Activated effector memory CD4-positive, alpha-beta T cell treated with anti-CD3 and anti-CD28 coated beads, Interleukin-2, amount 50 U/mL, for 16 hours (primary cell): ENCODE results near the gene ZNF341.
"Not testable (repeated sequence)": the region's sequence is repeated elsewhere in the genome, so short reads cannot be mapped to it uniquely, and the experiment has no call there.

Experiments
- DNase-seq: peaks from one replicate; pipeline ENCODE4 v3.0.0-alpha.2; 2020

Gene ZNF341

DNA sequence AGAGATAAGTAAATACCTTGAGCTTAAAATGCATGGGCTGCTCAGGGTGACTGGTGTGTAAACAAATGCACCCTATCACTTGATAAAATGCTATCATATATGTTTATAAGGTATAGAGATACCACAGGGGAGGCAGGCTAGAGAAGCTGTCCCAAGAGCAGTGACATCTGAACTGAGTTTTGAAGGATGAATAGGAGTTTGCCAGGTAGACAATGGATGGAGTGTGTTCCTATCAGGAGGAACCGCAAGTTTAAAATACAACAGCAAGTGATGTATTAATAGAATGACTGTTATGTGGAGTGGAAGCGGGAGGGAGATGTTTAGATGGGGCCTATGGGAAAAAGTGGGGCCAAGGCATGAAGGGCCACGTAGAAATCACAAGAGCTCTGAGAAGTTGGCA, 40.6 kb downstream of the ZNF341 start:
- DNase-seq = no peak

DNA sequence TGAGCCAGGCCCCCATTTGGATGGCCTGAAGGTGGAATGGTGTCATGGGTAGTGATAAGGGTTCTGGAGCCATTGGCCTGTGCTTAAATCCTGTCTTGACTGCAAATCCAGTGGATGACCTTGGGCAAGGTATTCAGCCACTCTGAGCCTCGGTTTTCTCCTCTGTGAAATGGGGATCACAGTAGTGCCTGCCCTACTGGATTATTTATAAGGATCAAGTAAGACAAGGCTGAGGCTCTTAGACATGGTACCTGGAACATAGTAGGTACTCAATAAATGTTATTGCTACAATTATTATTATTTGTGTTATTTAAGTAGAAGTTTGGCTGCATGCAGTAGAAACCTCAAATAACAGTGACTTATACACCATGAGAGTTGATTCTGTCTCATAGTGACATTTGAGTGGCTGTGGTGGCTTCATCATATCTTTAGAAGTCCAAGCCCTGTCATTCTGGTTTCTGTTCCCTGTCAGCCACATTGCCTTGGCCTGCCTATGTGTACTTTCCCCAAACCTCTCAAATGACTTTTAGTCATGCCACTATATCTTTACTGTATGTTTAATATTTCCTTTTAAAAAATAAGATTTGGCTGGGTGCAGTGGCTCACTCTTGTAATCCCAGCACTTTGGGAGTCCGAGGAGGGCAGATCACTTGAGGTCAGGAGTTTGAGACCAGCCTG, 41.8 kb downstream of the ZNF341 start:
- DNase-seq = no peak

DNA sequence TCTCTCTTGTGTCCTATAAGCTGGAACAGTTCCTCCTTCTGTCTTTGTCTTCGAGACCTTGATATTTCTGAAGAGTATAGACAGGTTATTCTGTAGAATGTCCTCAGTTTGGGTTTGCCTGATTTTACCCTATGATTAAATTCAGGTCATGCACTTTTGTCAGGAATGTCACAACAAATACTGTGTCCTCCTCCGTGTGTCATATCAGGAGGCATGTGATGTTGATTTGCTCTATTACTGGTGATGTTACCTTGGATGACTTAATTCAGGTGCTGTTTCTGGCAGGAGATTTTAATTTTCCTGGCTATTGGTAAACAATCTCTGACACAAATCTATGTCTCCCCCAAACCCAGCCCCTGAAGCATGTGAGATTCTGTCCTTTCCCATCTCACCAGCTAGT, 46.0 kb downstream of the ZNF341 start:
- DNase-seq = no peak

DNA sequence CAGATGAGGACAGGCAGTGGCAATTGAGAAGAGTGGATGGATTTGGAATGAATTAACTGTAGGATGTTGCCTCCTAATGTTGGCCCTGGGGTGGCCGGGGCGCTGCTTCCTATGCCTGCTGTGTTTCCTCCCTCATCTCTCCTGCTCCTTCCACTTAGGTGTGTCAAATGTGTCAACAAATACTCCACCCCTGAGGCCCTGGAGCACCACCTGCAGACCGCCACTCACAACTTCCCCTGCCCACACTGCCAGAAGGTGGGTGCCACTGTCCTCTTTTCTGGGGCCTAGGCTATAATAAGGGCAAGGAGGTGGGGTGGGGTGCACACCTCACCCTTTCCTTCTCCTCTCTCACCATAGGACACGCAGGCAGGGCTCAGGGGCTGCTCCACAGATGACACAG, 49.3 kb downstream of the ZNF341 start:
- DNase-seq = no peak

DNA sequence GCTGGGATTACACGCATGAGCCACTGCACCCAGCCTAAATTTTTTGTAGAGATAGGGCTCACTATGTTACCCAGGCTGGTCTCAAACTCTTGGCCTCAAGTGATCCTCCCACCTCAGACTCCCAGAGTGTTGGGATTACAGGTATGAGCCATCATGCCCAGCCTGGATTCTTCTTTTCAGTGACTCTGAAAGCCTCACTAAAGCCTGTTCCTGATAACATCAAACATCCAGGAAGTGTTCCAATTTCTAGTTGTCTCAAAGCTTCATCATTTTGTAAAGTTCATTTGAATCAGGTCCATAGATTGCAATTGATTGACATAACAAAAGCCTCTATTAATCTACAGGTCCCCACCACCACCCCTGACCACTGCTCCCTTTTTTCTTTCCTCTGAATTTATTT, 50.1 kb downstream of the ZNF341 start:
- DNase-seq = no peak

DNA sequence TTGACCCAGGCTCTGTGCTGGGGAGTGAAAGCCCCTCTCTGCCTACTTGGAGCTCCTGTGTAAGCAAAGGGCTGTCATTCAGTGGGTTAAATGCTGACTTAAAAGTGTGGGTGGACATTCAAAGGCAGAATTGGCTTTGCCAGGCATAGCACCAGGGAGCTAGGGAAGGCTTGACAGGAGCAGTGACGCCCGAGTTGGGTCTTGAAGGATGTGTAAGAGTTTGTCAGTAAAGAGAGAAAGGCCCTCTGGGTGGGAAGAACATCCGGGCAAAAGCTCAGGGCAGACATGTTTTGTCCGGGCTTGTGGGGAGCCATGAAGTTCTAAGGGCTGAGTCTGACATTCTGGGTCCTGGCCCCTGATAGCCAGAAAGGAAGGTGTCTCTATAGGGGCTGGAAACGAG, 51.5 kb downstream of the ZNF341 start:
- DNase-seq = no peak

DNA sequence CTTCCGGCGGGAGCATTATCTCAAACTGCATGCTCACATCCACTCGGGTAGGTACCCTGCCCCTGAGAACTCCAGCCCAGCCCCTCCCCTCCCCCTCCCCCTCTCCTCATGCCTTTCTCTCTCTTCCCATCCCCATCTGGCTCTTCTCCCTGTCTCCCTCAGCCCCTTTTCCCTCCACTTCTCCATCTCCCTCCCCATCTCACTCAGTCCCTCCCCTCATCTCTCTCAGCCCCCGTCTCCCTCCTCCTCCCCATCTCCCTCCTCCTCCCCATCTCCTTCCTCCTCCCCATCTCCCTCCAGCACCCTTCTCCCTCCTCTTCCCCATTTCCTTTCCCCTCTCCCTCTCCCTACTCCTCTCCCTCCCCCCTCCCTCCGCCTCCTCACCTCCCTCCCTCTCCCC, 52.0 kb downstream of the ZNF341 start:
- DNase-seq = no peak

DNA sequence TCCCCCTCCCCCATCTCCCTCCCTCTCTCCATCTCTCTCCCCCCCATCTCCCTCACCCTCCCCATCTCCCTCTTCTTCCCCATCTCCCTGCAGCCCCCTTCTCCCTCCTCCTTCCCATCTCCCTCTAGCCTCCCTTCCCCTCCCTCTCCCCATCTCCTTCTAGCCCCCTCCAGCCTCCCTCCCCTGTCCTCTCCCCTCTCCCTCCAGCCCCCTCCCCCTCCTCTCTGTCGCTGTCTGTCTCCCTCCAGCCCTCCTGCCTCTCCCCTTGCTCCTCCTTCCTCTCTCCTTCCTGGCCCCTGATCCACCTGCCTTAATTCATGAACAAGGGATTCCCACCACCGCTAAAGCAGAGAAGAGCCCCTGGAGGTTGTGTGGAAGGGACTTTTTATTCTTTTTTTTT, 52.4 kb downstream of the ZNF341 start:
- DNase-seq = no peak

DNA sequence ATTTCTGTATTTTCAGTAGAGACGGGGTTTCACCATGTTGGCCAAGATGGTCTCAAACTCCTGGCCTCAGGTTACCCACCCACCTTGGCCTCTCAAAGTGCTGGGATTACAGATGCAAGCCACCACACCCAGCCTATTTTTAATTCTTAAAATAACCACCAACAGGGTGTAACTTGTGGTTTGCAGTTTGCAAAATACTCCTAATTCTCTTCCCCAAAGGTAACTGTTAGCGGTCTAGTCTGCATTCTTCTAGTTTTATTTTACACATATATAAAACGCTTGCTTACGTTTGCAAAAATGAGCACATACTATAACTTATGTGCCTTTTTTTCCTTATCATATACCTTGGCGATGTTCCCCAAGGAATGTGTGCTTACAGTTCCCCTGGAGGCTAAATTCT, 53.7 kb downstream of the ZNF341 start:
- no peak for DNase-seq

DNA sequence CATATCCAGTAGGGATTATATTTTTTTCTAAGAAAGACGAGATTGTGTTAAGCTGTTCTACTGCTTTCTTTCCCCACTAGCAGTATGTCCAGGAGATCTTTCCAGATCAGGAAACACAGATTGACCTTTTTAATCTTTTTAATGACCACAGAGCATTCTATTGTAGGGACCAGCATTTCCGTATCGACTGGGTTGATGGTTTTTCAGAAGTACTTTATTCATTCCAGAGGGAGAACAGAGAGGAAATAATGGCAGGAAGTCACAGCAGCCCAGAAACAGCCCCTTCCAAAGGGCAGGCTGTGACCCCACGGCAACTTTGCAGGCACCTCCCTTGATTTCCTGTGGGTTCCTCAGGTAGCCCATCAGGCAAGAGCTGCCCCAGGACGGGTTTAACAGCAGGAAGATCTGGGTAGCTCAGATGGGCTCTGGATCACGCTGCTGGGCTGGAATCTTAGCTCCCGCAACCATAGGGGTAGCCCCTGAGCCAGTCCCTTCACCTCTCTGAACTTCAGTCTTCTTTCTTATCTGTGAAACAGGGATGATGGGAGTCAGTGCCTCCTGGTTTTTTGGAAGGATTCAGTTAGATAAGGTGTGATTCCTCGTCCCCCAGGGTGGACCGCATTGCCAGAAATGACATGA, 55.6 kb downstream of the ZNF341 start:
- DNase-seq = no peak

DNA sequence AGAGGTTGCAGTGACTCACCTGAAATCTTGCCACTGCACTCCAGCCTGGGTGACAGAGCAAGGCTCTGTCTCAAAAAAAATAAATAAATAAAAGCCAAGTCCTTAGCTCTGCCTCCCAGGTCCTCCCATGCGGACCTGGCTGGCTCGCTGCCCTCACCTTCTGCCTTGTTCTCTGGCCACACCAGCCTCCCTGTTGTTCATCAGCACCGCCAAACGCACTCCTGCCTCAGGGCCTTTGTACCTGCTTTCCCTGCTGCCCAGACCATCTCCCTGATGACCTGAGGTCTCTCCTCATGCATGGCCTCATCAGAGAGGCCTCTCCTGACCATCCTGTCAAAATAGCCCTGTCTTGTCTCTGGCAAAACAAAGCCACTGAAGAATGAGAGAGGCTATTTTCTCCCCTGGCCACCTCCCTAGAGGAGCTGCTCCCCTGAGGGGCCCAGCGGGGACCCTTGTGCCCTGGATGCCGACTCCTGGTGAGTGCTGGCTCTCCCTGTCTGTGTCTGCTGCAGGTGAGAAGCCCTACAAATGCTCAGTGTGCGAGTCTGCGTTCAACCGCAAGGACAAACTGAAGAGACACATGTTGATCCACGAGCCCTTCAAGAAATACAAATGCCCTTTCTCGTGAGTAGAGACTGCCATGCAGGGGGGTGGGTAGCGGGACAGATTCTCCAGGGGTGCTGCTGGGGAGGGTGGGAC, 56.7 kb downstream of the ZNF341 start:
- no peak for DNase-seq

DNA sequence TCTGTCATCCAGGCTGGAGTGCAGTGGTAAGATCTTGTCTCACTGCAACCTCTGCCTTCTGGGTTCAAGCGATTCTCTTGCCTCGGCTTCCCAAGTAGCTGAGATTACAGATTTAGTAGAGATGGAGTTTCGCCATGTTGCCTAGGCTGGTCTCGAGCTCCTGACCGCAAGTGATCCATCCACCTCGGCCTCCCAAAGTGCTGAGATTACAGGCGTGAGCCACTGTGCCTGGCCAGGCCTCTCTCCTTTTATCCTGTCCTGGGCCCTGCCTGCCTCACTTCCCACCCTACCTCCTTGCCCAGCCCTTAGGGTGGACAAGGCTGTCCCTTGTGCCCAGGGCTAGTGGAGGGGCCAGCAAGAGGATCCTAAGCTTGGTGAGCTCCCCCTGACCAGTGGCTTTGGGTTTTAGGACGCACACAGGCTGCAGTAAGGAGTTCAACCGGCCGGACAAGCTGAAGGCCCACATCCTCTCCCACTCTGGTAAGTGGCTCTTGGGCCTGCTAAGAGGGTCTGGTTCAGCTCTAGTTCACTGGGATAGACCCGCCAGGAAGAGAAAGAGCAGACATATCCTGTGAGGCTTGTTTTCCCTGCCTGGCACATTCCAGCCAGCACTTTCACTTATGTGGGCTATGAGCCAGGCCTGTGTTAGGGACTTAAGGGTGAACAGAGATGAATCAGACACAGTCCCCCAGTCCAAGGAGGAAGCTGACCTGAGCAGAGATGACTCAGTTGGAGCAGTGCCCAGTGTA, 57.5 kb downstream of the ZNF341 start:
- no peak for DNase-seq

DNA sequence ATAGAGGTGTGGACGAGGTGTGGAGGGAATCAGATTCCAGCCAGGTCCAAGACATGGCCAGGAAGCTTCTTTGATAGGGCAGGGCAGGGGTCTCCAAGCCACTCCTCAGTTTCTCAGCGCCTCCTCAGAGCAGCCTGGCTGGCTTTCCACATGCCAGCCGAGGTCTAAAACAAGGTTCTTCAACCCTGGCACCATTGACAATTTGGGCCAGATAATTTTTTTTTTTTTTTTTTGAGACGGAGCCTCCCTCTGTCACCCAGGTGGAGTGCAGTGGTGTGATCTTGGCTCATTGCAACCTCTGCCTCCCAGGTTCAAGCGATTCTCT, 58.0 kb downstream of the ZNF341 start:
- no peak for DNase-seq

DNA sequence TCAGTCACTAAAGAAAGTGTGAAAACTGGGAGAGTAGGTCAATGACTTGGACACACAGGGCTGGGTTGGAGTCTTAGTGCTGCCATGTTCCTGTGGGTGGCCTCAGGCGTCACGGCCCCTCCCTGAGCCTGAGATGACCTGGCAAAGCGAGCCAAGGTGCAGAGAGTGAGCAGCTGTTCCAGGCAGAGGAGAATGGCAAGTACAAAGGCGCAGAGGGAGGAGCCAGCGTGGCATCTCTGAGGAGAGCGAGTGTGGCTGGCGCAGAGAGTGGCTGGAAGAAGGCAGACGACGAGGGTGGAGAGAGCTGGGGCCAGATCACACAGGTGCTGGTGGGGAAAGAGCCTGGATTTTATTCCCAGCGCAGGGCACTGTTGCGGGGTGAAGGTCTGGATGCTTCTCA, 58.8 kb downstream of the ZNF341 start:
- no peak for DNase-seq

DNA sequence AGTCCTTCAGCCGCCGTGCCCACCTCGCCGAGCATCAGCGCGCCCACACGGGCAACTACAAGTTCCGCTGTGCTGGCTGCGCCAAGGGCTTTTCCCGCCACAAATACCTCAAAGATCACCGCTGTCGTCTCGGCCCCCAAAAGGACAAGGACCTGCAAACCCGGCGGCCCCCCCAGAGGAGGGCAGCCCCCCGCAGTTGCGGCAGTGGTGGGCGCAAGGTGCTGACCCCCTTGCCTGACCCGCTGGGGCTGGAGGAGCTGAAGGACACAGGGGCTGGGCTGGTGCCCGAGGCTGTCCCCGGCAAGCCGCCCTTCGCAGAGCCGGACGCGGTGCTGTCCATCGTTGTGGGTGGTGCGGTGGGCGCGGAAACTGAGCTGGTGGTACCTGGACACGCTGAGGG, 59.2 kb downstream of the ZNF341 start:
- DNase-seq = no peak

DNA sequence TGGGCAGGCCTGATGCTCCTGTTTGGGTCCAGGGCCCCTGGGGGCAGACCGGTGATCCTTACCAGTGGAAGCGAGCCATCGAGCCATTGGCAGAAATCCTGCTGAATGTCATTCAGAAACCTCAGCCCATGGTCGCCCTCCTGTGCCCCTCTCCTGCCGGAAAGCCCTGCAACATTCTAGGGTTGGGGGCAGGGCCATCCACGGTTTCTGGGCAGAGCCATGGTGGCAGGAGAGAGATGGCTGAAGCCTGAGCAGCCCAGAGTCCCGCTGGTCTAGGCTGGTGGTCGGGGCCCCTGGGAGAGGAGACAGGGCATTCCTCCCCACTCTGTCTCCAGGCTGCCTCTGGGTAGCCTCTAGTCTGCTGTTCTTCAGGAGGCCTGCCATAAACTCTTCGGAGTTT, 59.7 kb downstream of the ZNF341 start:
- no peak for DNase-seq

DNA sequence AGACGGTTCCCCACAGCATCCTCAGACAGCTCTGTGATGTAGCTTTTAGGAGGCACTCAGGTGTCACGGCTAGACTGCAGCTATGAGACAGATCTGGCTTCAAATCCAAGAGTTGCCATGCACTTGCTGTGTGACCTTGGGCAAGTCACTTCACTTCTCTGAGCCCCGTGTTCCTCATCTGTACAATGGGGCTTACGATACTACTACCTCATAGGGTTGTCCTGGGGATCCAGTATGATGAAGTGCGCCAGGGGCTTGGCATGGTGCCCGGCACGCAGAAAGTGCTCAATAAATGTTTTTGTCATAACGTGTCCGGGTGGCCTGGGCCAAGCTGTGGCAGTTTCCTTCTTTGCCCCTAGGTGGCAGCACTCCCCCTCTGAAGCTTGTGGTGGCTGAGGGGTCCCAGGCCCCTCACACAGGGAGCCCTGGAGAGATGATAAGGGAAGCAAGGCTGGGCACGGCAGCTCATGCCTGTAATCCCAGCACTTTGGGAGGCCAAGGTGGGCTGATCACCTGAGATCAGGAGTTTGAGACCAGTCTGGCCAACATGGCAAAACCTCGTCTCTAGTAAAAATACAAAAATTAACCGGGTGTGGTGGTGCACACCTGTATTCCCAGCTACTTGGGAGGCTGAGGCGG, 60.3 kb downstream of the ZNF341 start:
- DNase-seq = peak; percentile 83

DNA sequence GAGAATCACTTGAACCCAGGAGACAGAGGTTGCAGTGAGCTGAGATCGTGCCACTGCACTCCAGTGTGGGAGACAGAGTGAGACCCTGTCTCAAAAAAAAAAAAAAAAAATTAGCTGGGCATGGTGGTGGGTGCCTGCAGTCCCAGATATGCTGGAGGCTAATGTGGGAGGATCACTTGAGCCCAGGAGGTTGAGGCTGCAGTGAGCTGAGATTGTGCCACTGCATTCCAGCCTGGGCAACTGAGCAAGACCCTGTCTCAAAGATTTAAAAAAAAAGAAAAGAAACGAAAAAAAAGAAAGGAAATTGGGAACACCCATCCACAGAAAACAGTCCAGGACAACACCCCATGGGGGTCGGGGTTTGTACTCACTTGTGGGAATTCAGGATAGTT, 60.8 kb downstream of the ZNF341 start:
- DNase-seq = not testable (repeated sequence)

DNA sequence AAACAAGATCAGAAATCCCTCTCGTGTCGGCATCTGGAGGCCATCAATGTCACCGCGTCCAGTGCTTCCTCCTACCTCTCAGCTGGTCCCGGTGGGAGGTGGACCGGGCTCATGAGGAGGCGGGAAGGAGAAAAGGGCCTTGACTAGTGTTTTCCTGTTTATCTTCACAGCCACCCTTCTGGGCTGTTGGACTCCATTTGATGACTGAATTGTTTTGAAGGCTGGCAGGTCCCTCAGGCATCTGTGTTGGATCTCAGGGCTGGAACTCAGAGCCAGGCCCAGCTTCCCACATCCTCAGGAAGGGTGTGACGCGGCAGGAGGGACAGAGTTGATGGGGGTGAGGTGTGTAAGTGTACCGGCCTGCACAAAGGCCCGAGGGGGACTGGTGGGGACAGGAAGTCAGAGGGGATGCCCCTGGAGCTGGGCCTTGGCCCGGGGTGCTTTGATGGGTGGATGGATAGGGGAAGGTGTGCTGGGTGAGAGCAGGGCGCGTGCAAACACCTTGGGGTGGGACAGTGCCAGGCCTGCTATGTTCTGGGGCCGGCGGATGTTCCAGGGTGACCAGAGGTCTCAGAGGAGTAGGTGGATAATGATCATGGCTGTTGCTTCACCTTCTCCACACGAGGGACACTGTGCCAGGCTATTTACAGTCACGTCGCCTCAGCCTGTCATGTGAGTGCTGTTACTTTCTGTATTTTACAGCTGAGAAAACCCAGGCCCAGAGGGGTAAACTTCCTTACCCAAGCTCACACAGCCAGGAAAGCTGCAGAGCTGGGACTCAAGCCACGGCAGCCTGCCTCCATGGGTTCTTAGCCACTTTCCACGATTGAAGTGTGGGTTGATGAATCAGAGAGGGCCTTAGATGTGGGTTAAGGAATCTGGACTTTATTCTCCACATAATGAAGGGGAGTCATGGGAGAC, 61.5 kb downstream of the ZNF341 start:
- no peak for DNase-seq

DNA sequence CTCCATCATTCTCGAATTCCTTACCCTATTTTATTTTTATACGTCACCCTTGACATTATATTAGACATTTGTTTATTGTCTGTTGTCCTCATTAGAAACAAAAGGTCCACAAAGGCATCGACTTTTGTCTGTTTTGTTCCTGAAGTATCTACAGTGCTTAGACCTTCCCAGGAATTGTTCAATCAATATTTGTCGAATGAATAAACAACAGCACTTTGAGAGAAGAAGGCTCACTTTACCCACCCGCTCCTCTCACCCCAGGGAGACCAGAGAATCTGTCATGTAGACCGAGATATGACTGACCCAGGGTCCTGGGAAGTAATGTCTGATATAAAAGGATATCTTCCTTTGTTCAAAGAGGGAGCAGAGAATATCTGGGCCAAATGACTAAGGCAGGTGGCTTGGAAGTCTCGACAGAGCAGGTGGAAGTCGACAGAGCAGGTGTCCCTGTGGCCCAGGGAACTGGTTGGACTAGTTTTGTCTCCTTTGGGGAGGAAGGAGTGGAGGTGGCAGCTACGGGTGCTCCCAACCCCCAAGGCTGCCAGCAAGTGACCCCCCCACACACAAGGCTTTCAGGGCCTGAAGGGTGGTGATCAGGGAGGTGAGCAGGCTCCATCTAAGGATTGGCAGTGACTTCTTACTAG, 64.6 kb downstream of the ZNF341 start:
- no peak for DNase-seq

DNA sequence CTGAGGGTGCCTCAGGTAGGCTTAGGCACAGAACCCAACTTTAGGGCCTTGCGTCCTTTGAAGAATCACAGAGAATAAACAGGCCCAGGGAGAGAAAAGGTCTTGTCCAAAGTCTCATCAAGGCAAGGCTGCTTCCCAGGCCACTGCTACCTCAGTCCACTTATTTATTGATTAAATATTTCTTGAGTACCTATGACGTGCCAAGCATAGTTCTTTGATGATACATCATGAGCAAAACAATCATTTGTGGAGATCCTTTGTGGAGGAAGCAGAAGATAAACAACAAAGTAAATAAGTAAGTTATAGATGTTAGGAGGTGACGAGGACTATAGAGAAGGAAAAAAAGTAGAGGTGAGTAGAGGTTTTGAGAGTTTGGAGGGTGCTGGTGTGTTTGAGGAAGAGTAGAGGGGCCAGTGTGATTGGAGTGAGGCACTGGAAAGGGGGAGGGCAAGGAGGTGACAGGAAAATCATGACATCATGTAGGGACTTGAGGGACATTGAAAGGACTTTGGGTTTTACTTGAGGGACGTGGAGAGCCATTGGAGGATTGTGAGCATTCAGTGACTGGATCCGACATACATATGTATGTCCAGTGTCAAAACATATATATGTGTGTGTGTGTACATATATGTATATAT, 65.2 kb downstream of the ZNF341 start:
- no peak for DNase-seq
